Naive thymus-derived CD8-positive, alpha-beta T cell (primary cell): ENCODE measurements around the gene BMP7. TPM values are rescaled to one million over a fixed set of nuclear protein-coding genes. Genes with fewer than 3 reads are reported as not detected.
"Not testable (repeated sequence)": the region's sequence is repeated elsewhere in the genome, so short reads cannot be mapped to it uniquely, and the experiment has no call there.

Source experiments
- ATAC-seq, 2 donors: fragments of 150-1000 bp; cut with Tn5 transposase in 1 of 2; sonication (Bioruptor Pico), chemical (Tn5 transposase) in 1 of 2; 1 replicate in 1 of 2; 2 replicates in 1 of 2; pipeline ENCODE4 v1.10.0; 2021; ENCODE audit warnings: mild to moderate bottlenecking in 2 of 2, moderate library complexity in 2 of 2
- POLR2A ChIA-PET: fragments of 350-600 bp; sonication (Branson Sonifier 250); formaldehyde crosslinking; loops from one replicate; lab custom pipeline; 2021; ENCODE audit warnings: antibody characterized with exemption; lab: Charles Lee
- DNase-seq, 10 donors: peaks; one replicate each; pipeline versions ENCODE4 v3.0.0 to v3.0.0-alpha.2; 2020 to 2022
- H3K27ac Mint-ChIP-seq, 10 donors: one replicate each; pipeline ENCODE4 v1.8.0; 2020 to 2022; ENCODE audit warnings: mild to moderate bottlenecking in 10 of 10, mixed read lengths in 10 of 10, moderate library complexity in 4 of 10, inconsistent platforms in 1 of 10
- H3K27me3 Mint-ChIP-seq, 5 donors: one replicate each; pipeline ENCODE4 v1.8.0; 2021 to 2022; ENCODE audit warnings: mixed read lengths in 5 of 5
- H3K36me3 Mint-ChIP-seq, 3 donors: one replicate each; pipeline ENCODE4 v1.8.0; 2020 to 2022; ENCODE audit warnings: mixed read lengths in 3 of 3, mild to moderate bottlenecking in 2 of 3, inconsistent platforms in 1 of 3
- H3K4me1 Mint-ChIP-seq, 4 donors: one replicate each; pipeline ENCODE4 v1.8.0; 2021 to 2022; ENCODE audit warnings: mixed read lengths in 4 of 4
- H3K4me3 Mint-ChIP-seq, 10 donors: one replicate each; pipeline ENCODE4 v1.8.0; 2020 to 2022; ENCODE audit warnings: mild to moderate bottlenecking in 10 of 10, mixed read lengths in 10 of 10, moderate library complexity in 6 of 10, inconsistent platforms in 1 of 10
- H3K9me3 Mint-ChIP-seq, 9 donors: one replicate each; pipeline ENCODE4 v1.8.0; 2020 to 2022; ENCODE audit warnings: mixed read lengths in 9 of 9, mild to moderate bottlenecking in 3 of 9, inconsistent platforms in 1 of 9, moderate library complexity in 1 of 9
- polyA plus RNA-seq, 3 donors: library from polyadenylated mRNA; unstranded; fragments of 300-500 nt; fragmentation: Illumina TruSeq; gene quantifications; one replicate each; pipeline ENCODE4 v1.2.3, GENCODE V29; 2021
- total RNA-seq, 8 experiments: library from RNA in 2 of 8; stranded (reverse) in 2 of 8; gene quantifications; one replicate each; pipeline ENCODE4 v1.2.3 and lab custom pipeline; 2021 to 2026

BMP7 gene
- total and polyA plus RNA-seq, 5 experiments from 2014 or later = not detected

DNA sequence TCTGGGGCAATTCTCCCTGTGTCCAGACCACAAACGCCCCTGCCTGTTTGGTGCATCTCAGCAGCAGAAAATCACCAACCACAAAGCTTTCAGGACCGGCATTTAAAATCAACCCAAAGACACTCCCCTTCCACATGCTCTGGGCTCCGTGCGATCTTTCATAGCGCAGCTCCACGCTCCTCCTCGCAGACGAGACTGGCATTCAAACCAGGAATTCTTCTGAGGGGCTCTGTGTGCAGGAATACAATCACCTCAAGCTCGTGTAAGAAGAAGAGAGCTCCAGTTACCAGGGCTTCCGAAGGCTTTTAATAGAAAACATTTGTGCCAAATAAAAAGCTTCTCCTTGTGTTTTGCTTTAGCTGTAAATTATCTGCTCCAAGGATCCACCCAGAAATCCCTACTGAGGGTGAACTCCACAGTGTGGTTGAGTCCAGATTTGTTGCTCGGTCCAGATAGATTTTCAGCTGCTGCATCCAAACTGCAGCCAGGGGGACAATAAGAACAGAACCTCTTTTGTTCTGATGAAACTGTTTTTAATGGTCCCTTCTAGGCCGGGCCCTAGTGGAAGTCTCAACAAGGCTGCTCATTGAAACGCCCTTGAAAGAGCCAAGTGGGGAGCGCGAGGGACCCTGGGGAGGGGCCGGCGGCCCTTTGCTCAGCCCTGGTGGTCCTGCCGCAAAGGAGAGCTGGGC lies 16.4 kb upstream of the BMP7 start:
- H3K9me3 Mint-ChIP-seq = no peaks in the 10 kb centered on the region
- peaks cover 21 to 66% (median 40%) of the 10 kb centered on the region in 5 donors for H3K27me3 Mint-ChIP-seq
- ATAC-seq (no peak), DNase-seq (no peak)
- no peaks in the 10 kb centered on the region for H3K4me1 Mint-ChIP-seq
- H3K4me3 Mint-ChIP-seq = no peak overlapping the region
- POLR2A ChIA-PET = no interaction called here
- H3K27ac Mint-ChIP-seq = no peak overlapping the region
- H3K36me3 Mint-ChIP-seq = no peaks in the 10 kb centered on the region

DNA sequence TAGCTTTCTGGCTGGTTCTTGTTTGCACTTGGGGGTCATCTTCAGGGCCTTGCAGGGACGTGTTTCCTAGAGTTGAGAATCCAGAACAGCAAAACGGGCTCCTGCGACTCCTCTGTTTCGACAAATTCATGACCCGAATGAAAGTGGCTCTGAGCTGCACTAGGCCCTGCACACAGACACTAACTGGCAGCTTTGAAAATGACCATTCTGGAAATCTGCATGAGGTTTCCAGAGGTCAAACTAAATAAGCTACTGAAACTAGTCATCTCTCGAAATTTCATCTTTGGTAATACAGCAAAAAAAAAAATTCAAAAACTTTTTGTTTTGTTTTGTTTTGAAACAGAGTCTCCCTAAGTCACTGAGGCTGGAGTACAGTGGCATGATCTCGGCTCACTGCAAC lies 15.5 kb upstream of the BMP7 start:
- no peak for ATAC-seq
- POLR2A ChIA-PET = no interaction called here
- H3K4me1 Mint-ChIP-seq = peaks cover 0 to 2% (median 0%) of the 10 kb centered on the region in 4 donors
- no peak overlapping the region for H3K4me3 Mint-ChIP-seq
- no peaks in the 10 kb centered on the region for H3K36me3 Mint-ChIP-seq
- no peak for DNase-seq
- H3K27ac Mint-ChIP-seq = no peak overlapping the region
- H3K9me3 Mint-ChIP-seq = no peaks in the 10 kb centered on the region
- peaks cover 14 to 65% (median 34%) of the 10 kb centered on the region in 5 donors for H3K27me3 Mint-ChIP-seq

DNA sequence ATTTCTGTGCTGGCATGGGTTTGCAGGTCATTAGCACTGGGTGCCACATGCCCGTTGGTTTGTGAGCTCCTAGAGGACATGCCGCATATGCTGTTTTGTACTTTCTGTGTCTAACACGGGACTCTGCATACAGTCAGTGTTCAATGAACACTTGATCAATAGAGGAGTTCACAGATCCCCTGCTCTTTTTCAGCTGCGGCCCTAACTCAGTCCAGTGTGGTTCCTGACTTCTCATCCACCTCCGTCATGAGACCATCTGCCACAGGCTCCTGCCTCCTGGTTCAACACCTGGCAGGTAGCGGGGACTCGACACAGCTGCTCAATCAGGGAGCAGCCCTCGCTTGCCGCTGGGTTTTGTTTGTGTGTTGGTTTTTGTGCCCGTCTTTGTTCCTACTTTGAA lies 13.8 kb upstream of the BMP7 start:
- H3K27ac Mint-ChIP-seq = no peak overlapping the region
- ATAC-seq (no peak), DNase-seq (no peak)
- H3K4me1 Mint-ChIP-seq = peaks cover 0 to 2% (median 0%) of the 10 kb centered on the region in 4 donors
- no peaks in the 10 kb centered on the region for H3K36me3 Mint-ChIP-seq
- H3K4me3 Mint-ChIP-seq = no peak overlapping the region
- POLR2A ChIA-PET = no interaction called here
- H3K27me3 Mint-ChIP-seq = peaks cover 11 to 70% (median 37%) of the 10 kb centered on the region in 5 donors
- no peaks in the 10 kb centered on the region for H3K9me3 Mint-ChIP-seq

DNA sequence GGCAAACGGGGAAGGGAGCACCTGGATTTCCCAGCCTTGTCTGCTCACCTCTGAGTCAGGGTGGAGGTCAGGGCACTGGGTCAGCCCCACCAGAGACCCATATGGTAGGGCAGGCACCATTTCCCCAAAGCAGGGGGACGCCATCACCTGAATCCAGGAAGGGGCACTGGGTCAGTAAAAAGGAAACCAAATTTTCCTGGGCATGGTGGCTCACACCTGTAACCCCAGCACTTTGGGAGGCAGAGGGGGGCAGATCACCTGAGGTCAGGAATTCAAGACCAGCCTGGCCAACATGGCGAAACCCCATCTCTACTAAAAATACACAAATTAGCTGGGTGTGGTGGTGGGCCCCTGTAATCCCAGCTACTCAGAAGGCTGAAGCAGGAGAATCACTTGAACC lies 13.1 kb upstream of the BMP7 start:
- DNase-seq, ATAC-seq, H3K27ac Mint-ChIP-seq, H3K4me3 Mint-ChIP-seq, POLR2A ChIA-PET, H3K9me3 Mint-ChIP-seq, H3K4me1 Mint-ChIP-seq, H3K36me3 Mint-ChIP-seq: not testable (repeated sequence)
- peaks cover 12 to 77% (median 41%) of the 10 kb centered on the region in 5 donors for H3K27me3 Mint-ChIP-seq

DNA sequence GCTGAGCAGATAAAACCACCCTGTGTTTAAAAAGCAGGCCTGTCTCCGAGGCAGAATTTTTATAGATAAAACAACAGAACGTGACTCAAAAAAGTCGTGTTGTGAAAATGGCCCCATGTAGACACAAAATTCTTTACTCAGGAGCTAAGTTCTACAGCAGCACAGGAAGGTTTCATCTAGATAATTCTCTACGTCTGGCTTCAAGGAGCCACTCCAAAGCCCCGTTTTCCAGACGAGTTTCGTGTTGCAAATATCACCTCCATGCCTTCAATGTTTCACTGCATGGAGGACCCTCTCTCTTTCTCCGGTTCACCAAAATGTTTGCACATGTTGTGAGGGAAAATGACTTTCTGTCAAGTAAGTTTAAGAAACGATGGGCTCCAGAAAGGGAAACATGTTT lies 12.0 kb upstream of the BMP7 start:
- Mint-ChIP-seq H3K27ac (no peak overlapping the region), H3K27me3 (peaks cover 10 to 77% (median 34%) of the 10 kb centered on the region in 5 donors), H3K36me3 (no peaks in the 10 kb centered on the region), H3K4me3 (no peak overlapping the region), H3K9me3 (no peaks in the 10 kb centered on the region), H3K4me1 (peaks cover 0 to 2% (median 0%) of the 10 kb centered on the region in 4 donors)
- DNase-seq (no peak), ATAC-seq (no peak)
- POLR2A ChIA-PET = no interaction called here

DNA sequence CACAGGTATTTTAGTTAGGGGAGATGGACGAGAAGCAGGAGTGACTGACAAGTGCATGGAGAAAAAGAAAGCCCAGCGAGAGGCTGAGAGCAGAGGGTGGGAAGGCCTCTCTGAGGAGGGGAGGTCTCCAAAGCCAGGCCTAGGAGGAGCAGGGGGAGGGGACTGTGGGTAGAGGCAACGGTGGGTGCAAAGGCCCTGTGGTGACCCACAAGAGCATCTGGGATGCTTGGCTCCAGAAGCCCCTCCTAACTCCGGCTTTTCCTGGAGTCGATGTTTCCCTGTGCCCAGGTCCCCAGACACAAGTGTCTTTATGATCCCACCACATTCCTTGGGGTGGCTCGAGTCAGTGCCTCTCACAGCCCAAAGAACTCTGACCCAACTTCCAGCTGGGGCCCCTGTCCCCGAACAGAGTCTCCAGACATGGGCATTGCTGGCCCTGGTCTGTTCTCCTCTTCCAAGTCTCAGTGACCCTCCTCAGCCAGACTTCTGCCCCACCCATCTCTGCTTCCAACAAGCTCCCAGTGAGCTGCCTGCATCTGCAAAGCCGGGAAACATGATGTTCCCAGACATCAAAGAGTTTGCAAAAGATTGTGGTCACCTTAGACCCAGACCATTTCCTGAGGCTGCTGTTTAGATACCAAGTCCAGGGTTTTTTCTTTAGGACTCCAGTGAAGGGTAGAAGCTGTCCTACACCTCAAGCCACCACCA lies 11.1 kb upstream of the BMP7 start:
- DNase-seq = no peak
- H3K4me1 Mint-ChIP-seq = peaks cover 0 to 2% (median 0%) of the 10 kb centered on the region in 4 donors
- POLR2A ChIA-PET = no interaction called here
- no peak overlapping the region for H3K27ac Mint-ChIP-seq
- no peak overlapping the region for H3K4me3 Mint-ChIP-seq
- peaks cover 8 to 69% (median 29%) of the 10 kb centered on the region in 5 donors for H3K27me3 Mint-ChIP-seq
- H3K9me3 Mint-ChIP-seq = no peaks in the 10 kb centered on the region
- H3K36me3 Mint-ChIP-seq = no peaks in the 10 kb centered on the region
- no peak for ATAC-seq

DNA sequence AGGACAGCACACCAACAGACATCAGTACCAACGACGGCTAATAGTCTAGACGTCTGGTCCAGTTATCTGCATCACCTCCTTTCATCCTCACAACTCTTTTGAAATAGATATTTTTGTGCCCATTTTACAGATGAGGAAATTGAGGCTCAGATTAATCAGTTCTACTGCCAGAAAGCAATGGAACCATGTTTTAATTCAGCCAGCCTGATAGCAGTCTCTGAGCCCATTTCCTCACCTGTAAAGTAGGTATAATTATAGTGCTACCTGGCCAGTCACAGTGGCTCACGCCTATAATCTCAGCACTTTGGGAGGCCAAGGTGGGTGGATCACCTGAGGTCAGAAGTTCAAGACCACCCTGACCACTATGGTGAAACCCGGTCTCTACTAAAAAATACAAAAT lies 9.8 kb upstream of the BMP7 start:
- POLR2A ChIA-PET = no interaction called here
- no peaks in the 10 kb centered on the region for H3K9me3 Mint-ChIP-seq
- H3K4me3 Mint-ChIP-seq = no peak overlapping the region
- no peaks in the 10 kb centered on the region for H3K36me3 Mint-ChIP-seq
- H3K4me1 Mint-ChIP-seq = peaks cover 0 to 2% (median 0%) of the 10 kb centered on the region in 4 donors
- DNase-seq (no peak), ATAC-seq (no peak)
- H3K27me3 Mint-ChIP-seq = peaks cover 7 to 68% (median 30%) of the 10 kb centered on the region in 5 donors
- no peak overlapping the region for H3K27ac Mint-ChIP-seq

DNA sequence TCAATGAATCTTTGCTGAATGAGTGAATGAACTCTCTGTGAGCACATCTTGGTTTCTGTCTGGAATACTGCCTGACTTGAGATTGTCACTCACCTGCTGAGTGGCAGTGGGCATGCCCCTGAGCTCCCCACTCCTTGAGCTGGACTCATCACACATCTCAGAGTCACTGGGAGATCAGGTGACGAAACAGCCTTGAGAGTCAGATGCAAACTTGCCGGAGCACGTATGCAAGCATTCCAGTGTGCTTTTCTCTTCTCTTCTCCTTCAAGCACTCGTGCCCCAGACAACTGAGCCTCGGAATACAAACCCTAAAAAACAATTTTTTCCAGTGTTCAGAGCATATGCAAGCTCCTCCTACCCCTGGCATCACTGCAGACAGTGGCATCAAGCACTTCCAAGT lies 9.4 kb upstream of the BMP7 start:
- H3K36me3 Mint-ChIP-seq = no peaks in the 10 kb centered on the region

DNA sequence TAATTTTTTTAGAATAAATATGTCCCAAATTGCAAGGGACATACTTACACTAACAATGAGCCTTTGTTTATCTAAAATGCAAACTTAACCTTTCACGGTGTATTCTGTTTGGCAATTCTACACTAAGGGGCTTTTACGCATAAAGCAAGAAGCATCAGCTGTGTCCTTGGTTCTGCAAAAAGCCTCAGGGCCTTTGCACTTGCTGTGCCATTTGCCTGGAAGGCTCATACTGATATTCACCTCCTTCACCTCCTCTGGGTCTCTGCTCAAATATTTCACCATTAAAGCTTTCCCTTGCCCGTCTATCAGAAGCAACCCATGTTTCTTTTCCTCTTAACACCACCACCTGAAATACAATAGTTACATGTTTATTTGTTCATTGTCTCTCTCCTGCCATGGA lies 8.9 kb upstream of the BMP7 start:
- no peak overlapping the region for H3K4me3 Mint-ChIP-seq
- H3K4me1 Mint-ChIP-seq = peaks cover 0 to 2% (median 0%) of the 10 kb centered on the region in 4 donors
- no peak for ATAC-seq
- no peaks in the 10 kb centered on the region for H3K36me3 Mint-ChIP-seq
- peak overlapping the region in 1 of 10 donors; percentile 30 for H3K27ac Mint-ChIP-seq
- peaks cover 5 to 68% (median 25%) of the 10 kb centered on the region in 5 donors for H3K27me3 Mint-ChIP-seq
- DNase-seq = no peak
- POLR2A ChIA-PET = no interaction called here
- H3K9me3 Mint-ChIP-seq = no peaks in the 10 kb centered on the region

More for the DNA sequence above, 9.4 kb upstream of the BMP7 start:
- DNase-seq (no peak), ATAC-seq (no peak)
- no peak overlapping the region for H3K4me3 Mint-ChIP-seq
- H3K27ac Mint-ChIP-seq = peak overlapping the region in 1 of 10 donors; percentile 30
- H3K27me3 Mint-ChIP-seq = peaks cover 7 to 68% (median 28%) of the 10 kb centered on the region in 5 donors
- H3K4me1 Mint-ChIP-seq = peaks cover 0 to 2% (median 0%) of the 10 kb centered on the region in 4 donors
- H3K9me3 Mint-ChIP-seq = no peaks in the 10 kb centered on the region
- POLR2A ChIA-PET = no interaction called here

DNA sequence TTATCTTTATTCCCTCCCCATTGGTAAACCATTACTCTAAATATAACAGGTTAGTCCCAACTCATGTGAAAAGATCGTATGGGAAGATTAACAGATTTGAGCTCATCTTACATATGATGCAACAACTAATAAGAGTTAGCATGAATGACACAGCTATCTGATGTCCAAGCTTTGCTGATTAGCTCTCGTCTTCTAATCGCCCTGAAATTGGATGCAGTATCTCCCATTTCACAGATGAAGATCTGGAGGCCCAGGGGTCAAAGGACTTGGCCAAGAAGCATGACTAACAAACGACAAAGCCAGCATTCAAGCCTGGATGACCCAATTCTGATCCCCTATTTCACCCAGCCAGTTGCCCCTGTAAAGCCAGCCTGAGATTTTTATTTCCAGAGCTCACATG lies 8.4 kb upstream of the BMP7 start:
- POLR2A ChIA-PET = interaction anchor here (0.6 kb wide), 1 partner anchor 382 kb away, joined by 3 read pairs; no protein-coding TSS in a partner anchor
- peaks cover 0 to 2% (median 0%) of the 10 kb centered on the region in 4 donors for H3K4me1 Mint-ChIP-seq
- no peak overlapping the region for H3K27ac Mint-ChIP-seq
- ATAC-seq (no peak), DNase-seq (no peak)
- no peaks in the 10 kb centered on the region for H3K9me3 Mint-ChIP-seq
- no peak overlapping the region for H3K4me3 Mint-ChIP-seq
- H3K27me3 Mint-ChIP-seq = peaks cover 7 to 68% (median 25%) of the 10 kb centered on the region in 5 donors
- no peaks in the 10 kb centered on the region for H3K36me3 Mint-ChIP-seq

DNA sequence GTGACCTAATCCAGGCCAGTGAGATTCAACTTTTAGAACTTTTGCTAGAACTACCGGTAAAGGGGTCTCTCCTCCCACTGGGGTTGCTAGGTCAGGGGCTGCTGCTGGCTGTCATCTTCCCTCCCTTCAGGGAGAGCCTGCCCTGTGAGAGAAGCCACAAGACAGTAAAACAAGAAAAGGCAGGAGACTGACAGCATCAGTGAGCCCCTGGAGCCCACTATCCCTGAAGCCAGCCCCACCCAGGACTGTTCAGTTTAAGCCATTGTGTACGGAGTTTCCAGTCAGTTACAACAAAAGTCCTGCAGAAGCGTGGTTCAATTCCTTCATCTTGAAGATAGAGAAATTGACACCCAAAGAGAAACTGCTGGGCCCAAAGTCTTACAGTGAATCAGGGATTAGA lies 7.9 kb upstream of the BMP7 start:
- POLR2A ChIA-PET = no interaction called here
- Mint-ChIP-seq H3K36me3 (no peaks in the 10 kb centered on the region), H3K4me1 (peaks cover 0 to 2% (median 0%) of the 10 kb centered on the region in 4 donors), H3K27me3 (peaks cover 8 to 68% (median 29%) of the 10 kb centered on the region in 5 donors), H3K4me3 (no peak overlapping the region), H3K27ac (no peak overlapping the region), H3K9me3 (no peaks in the 10 kb centered on the region)
- ATAC-seq (no peak), DNase-seq (no peak)

DNA sequence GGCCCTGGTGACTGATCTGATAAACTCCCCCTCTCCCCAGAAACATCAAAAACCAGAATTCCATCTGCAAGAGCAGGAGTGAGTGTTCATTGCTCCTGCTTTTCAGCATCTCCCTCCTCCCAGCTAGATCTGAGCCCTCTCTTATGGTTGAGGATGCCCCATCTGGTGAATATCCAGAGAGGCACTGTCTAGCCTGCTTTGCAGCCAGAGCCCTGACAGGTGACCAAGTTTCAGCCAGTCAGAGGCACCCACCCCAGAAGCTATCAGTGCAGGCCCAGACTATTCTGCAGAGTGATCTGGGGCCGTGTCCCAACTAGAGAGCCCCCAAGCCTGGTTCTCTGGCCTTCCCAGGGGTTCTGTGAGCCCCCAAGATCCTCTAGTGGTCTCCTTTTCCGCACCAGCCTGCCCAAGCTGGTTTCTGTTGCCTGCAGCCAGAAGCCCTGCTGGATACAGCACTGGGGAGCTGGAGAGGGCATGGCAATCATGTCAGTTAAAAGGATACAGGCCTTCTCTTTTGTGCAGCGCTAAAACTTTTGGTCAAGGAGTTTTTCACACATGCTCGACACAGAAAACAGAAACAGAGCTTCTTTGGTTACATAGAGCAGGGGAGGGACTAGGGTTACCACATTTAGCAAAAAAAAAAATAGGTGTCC lies 6.6 kb upstream of the BMP7 start:
- ATAC-seq (no peak), DNase-seq (no peak)
- H3K4me3 Mint-ChIP-seq = no peak overlapping the region
- peaks cover 0 to 2% (median 0%) of the 10 kb centered on the region in 4 donors for H3K4me1 Mint-ChIP-seq
- no peak overlapping the region for H3K27ac Mint-ChIP-seq
- no peaks in the 10 kb centered on the region for H3K36me3 Mint-ChIP-seq
- H3K9me3 Mint-ChIP-seq = no peaks in the 10 kb centered on the region
- H3K27me3 Mint-ChIP-seq = peaks cover 12 to 78% (median 38%) of the 10 kb centered on the region in 5 donors
- POLR2A ChIA-PET = interaction anchor here (0.5 kb wide), 1 partner anchor 489 kb away, joined by 3 read pairs; no protein-coding TSS in a partner anchor
